ENCODE measurements around the gene NXN.

DNA sequence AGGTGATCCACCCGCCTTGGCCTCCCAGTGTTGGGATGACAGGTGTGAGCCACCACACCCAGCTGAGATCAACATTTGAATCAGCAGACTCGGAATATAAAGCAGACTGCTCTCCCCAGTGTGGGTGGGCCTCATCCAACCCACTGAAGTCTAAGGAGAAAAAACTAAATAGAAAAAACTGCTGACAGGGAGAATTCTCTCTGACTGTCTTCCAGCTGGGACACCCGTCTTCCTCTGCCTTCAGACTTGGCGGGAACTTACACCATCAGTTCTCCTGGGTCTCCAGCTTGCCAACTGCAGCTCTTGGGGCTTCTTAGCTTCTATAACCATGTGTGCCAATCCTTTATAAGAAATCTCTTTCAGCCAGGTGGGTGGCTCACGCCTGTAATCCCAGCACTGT lies 106.7 kb downstream of the NXN start:
- TF ChIP-seq, protein P1, sequence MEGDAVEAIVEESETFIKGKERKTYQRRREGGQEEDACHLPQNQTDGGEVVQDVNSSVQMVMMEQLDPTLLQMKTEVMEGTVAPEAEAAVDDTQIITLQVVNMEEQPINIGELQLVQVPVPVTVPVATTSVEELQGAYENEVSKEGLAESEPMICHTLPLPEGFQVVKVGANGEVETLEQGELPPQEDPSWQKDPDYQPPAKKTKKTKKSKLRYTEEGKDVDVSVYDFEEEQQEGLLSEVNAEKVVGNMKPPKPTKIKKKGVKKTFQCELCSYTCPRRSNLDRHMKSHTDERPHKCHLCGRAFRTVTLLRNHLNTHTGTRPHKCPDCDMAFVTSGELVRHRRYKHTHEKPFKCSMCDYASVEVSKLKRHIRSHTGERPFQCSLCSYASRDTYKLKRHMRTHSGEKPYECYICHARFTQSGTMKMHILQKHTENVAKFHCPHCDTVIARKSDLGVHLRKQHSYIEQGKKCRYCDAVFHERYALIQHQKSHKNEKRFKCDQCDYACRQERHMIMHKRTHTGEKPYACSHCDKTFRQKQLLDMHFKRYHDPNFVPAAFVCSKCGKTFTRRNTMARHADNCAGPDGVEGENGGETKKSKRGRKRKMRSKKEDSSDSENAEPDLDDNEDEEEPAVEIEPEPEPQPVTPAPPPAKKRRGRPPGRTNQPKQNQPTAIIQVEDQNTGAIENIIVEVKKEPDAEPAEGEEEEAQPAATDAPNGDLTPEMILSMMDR (IDR thresholded peaks at IDR 0.05) = no peak
- no peak for TF ChIP-seq ZFX (IDR thresholded peaks at IDR 0.05; ENCODE audit: borderline replicate concordance)
